ENCODE measurements around the gene ALDH3B2.
A peak's percentile ranks its signal among the peaks of the same experiment; 100 is the strongest.

Gene ALDH3B2

GRCh38 chr11:67698247-67698646, 23.8 kb upstream of the ALDH3B2 start:
- 0 out of 2 replicates have a peak, but pooled peaks have one; percentile 25 for TF ChIP-seq CTCF (IDR thresholded peaks at IDR 0.05)

- no peak for TF ChIP-seq CTCF (IDR thresholded peaks at IDR 0.05)
Measured at GRCh38 chr11:67697846-67698245, 23.4 kb upstream of the ALDH3B2 start.

GRCh38 chr11:67696998-67697397, 22.6 kb upstream of the ALDH3B2 start:
- no peak for TF ChIP-seq CTCF (IDR thresholded peaks at IDR 0.05)

GRCh38 chr11:67695606-67696005, 21.2 kb upstream of the ALDH3B2 start:
- no peak for TF ChIP-seq CTCF (IDR thresholded peaks at IDR 0.05)

GRCh38 chr11:67694875-67695555, 20.6 kb upstream of the ALDH3B2 start:
- no peak for TF ChIP-seq CTCF (IDR thresholded peaks at IDR 0.05)

- peak; percentile 44; the same call in 1 of the 2 replicates for TF ChIP-seq CTCF (IDR thresholded peaks at IDR 0.05)
Measured at GRCh38 chr11:67691149-67691548, 16.7 kb upstream of the ALDH3B2 start.

GRCh38 chr11:67689178-67689577, 14.8 kb upstream of the ALDH3B2 start:
- no peak for TF ChIP-seq CTCF (IDR thresholded peaks at IDR 0.05)

GRCh38 chr11:67687986-67688385, 13.6 kb upstream of the ALDH3B2 start:
- no peak for TF ChIP-seq CTCF (IDR thresholded peaks at IDR 0.05)

All from LNCAP (cell line).